Stomach (tissue), 4 donors: ENCODE results near the gene EIF4E.

Experiments used
- CTCF ChIP-seq, 7 experiments: fragments of 450-650 bp in 4 of 7; fragments of 200-600 bp in 3 of 7; sonication (generic) in 3 of 7; IDR thresholded peaks; one replicate each; pipeline ENCODE4 v1.5.1; 2016 to 2019; ENCODE audit warnings: antibody characterized with exemption in 7 of 7, control low read depth in 2 of 7, mild to moderate bottlenecking in 1 of 7
- POLR2AphosphoS5 ChIP-seq, 3 donors: sonication (generic); formaldehyde crosslinking; IDR thresholded peaks; one replicate each; pipeline ENCODE4 v1.6.1; 2016; ENCODE audit warnings: antibody characterized with exemption in 3 of 3

GRCh38 chr4:98838977-98839618 lies 89.8 kb downstream of the EIF4E start:
- TF ChIP-seq CTCF (IDR thresholded peaks at IDR 0.05) (no peak), POLR2AphosphoS5 (IDR thresholded peaks at IDR 0.05) (no peak)
